Myocyte (in vitro differentiated cells): Measurements from ENCODE around the gene LTF. TPM values are rescaled to one million over a fixed set of nuclear protein-coding genes. Genes with fewer than 3 reads are reported as not detected.

ENCODE experiments used
- DNase-seq: peaks from one replicate; pipeline ENCODE4 v3.0.0-alpha.2; 2012; ENCODE audit warnings: low read depth
- total RNA-seq: library from RNA; depleted of rRNA; stranded (reverse); fragments of >200 nt; gene quantifications from 2 replicates; pipeline ENCODE4 v1.2.3, GENCODE V29; 2014

The LTF gene
- total RNA-seq, 1 donor from 2014 or later, result 2.2 TPM

DNA sequence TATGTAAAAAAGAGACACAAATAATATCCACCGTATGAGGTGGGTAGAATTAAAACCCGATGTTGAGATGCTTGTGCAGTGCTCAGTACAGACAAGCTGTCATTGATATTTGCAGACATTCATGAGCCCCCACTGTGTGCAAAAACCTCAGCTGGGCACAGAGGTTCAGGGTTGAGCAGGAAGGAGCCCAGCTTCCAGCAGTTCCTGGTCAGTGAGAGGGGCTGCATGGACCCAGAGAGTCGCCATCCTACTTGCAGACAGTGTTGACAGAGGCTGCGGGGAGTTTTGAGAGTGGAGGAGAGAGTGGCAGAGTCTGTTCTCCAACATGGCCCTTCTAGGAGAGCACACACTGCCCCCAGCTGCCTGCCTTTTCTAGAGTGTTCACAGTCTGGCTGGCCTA lies 6.1 kb upstream of the LTF start:
- no peak for DNase-seq

DNA sequence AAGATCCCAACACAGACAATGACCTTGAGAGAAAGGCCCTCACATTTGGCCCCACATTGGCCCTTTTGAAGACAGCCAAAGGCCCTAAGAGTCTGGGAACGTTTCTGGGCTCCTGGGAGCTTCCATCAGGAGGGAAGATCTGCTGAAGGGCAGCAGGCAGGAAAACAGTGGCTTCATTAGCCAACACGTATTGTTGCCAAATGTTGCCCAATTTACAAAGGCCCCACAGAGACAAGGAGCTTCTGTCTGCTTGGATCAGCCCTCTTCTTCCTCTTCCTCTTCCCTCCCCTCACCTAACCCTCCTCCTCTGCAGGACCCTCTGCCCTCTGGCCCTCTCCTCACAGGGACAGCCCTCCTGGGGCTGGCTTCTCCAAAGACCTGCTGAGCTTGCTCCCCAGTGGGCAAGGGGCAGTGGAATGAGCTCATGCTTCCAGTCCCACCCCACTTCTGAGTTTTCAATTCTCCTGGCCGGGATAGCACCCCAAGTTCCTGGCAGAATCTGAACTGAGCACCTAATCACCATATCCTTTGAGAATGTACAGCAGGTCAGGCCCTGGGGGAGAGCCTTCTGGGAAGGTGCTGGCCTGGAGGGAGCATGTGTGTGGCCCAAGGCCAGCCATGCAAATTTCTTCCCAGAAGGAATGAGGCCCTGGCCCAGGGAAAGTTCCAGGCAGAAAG lies 5.1 kb upstream of the LTF start:
- no peak for DNase-seq

DNA sequence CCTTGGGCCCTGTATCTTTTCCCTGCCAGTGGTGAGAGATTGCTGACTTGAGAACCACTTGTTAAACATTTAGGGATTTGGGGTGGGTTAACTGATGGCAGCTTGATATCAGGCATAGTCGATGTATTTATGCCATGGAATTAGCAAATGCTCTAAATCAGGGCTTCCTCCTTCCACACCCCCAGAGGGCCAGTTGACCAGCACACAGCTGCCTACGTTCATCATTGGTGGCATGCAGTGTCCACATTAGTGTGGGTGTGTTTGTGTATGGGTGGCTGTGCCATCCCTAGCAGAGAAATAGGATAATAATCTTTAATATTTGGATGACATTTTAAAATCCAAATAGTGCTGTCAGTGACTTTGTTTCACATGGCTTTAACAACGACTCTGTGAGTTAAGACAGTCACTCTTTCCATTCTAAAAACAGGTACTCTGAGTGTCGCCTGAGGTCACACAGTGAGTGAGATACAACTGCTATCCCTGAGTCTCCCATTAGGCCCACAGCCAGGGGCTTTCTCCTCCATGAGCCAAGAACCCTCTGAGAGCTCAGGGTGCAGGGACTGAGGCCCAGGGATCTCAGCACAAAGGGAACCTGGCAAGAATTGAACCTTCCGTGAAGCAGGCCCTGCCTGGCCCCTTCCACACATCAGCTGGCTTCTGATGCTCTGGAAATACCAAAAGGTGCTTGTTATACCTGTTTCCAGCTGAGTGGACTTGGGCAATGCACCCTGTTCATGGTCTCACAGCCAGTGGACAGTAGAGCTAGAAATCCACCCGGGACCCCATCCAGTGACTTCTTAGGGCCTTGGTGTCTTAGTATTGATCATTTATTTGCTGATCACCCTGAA lies 4.3 kb upstream of the LTF start:
- DNase-seq, result peak; percentile 83

DNA sequence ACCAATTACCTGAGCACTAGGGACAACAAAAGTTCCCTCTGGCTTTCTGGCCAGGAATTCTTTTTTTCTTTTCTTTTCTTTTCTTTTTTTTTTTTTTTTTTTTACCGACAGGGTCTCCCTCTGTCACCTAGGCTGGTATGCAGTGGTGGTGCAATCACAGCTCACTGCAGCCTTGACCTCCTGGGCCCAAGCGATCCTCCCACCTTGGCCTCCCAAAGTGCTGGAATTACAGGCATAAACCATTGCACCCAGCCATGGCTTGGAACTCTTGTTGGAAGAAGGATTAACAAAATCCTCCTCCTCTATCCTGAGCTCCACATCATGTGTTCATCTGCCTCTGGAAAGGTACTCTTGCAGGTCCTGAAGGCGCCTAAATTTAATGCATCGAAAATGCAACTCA lies 2.9 kb upstream of the LTF start:
- no peak for DNase-seq

DNA sequence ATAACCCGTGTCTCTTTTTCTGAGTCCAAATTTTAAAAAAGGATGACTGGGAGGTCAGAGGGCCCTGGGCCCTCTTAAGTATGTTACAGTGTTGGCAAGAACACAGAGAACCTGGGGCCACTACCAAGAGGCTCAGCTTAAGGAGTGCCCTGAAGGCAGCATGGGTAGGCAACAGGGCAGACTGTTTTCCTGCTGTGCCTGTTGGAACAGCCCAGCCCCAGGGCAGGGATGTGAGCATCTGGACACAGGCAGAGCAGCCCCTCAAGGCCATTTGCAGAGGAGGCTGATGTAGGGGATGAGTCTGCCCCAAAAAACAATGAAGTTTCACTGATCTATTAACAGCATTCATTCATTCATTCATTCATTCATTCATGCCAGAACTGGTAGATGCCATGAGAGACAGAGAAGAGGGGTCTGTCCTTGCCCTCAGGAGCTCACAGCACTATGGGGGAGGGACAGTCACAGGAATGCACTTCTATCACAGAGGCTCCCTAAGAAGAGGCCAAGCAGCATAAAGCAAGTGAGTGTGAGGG lies 2.2 kb upstream of the LTF start:
- DNase-seq, result no peak

DNA sequence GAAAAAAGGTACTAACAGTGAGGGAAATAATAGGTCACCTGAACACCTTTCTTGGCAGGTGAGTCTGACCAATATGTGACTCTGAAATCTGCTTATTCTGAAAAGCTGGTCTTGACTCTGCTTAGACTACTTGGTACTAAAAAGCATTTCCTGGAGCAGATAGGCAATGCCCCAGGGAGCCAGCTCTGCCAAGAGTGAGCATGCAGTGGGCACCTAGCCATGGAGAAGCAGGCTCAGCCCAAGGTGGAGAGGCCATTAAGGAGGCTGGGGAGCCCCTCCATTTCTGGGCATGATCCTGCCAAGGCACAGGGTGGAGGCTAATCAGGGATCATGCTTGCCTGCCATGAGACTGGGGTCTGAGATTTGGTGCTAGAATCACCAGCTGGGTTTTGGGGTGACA lies 1.6 kb upstream of the LTF start:
- no peak for DNase-seq

DNA sequence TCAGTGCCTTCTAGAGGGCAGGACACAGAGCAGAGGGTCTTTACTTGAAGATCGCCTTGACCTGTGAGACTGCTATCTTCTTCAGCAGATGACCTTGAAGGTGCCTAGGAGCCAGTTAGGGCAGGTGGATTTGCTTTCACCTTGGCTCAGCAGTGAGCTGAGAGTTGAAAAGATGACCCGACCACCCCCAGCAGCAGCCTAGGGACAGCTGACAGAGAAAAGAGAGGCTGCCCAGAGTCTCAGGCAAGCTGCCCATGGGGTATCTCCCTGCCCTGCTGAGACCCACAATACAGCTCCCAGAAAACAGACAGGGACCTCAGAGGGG lies 453 bp upstream of the LTF start:
- DNase-seq, result no peak

DNA sequence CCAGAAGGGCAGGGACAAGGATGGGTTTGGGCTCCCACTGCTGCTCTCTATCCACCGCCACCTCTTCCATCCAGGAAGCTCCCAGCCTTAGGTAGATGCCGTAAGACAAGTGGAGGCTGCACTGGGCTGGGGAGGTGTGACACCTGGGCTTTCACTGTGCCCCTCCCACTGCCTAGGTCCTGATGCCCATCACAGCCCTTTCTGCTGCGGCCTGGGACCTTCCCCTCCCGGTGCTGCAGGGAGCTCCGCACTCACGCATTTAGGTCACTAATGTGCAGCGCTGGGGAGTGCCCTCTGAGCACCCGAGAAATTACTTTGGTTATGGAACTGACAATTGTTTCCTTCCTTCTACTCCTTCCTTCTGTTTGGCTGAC lies 850 bp downstream of the LTF start:
- no peak for DNase-seq

DNA sequence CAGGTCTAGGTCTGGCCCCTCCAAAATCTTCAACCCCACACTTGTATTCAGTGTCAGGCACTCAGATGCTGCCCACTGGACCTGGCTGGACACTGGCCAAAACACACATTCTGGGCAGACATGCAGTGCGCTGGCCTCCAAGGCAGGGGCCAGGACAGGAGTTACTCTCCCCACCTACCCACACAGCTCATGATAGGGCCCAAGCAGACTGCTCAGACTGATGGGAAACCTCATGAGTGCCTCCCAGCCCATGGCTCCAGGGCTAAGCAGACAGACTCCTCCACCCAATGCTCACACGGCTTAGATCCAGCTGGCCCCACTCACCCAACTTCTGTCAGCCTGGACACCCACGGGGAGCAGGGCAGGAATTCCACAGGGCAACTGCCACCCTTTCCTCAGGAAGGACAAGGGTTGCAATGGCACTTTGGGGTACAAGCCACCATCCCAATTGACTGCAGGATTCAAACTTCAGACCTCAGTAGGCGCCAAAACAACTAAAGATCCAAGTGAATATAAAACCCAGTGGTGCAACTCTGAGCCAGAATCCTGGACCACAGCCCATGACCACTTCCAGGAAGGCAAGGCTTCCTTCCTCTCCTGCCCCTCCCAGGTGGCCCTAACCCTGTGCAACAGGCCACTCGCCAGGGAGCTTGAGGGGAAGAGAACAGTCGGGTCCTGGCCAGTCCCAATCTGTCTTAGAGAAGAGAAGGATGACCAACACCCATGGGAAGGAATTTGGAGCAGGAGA lies 1.4 kb downstream of the LTF start:
- DNase-seq, result no peak

DNA sequence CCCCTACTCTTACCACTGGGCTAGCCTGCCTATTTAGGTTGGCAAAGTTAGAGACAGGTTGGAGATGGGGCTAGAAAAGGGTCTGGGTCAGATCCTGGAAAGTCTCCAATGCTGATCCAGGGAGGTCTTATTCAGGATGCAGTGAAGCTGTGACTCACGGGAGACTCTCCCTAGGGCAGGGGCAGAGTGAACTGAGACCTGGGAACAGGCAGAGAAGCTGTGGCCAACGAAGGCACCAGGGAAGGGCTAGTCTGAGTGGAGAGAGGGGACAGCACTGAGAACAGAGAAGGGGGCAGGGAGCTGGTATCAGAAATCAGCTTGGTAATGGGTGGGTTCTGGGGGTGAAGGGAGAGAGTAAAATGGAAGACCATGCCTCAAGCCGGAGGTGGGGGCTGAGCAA lies 2.2 kb downstream of the LTF start:
- DNase-seq, result no peak

DNA sequence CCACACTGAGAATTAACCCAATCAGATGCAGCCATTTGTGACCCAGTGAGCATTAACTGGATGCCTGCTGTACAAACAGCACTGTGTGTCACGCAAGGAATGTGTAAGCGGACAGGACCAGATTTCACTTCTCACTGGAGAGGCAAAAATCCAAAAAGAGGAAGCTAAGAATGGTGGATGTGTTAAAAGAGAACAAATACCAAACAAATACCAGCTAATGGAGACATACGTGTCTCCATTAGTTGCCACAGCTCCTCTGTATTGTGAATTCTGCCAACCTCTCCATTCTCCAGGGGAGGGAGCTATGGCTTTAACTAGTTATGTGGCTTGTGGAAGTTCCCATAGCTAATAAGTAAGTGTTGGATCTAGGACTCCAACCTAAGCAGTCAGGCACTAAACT lies 2.6 kb downstream of the LTF start:
- DNase-seq, result peak; percentile 41

DNA sequence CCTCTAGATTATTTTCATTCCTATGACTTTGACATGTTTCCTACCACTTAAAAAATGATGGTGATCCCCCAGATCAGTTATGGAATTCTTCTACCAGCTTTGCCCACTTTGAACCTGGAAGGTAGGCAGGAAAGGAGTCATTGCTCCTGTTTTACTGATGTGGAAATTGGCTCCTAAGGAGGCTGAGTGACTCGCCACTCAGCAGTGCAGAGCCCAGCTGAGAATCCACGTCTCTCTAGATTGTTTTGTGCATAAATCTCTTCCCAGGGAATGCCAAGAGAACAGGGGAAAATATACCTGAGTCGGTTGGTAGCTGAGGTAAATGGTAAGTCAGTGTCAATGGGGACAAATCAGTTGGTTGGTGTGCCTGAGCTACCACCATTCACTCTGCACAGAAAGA lies 4.7 kb downstream of the LTF start:
- no peak for DNase-seq

DNA sequence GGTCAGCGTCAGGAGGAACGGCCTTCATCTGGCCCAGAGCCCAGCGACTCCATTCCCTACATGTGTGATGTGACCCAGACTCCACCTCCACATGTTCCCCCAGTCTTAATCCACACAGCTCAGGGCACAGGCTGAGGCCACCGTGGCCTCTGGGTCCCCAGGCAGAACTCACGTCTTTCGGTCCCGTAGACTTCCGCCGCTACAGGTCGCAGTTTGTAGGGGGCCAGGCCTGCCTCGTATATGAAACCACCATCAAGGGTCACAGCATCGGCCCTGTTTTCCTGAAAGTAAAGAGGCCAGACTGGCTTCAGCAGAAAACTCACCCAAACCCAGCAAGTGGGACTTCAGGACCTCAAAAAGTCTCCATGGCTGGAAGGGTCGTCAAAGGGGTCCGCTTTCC lies 8.6 kb downstream of the LTF start:
- DNase-seq, result no peak

DNA sequence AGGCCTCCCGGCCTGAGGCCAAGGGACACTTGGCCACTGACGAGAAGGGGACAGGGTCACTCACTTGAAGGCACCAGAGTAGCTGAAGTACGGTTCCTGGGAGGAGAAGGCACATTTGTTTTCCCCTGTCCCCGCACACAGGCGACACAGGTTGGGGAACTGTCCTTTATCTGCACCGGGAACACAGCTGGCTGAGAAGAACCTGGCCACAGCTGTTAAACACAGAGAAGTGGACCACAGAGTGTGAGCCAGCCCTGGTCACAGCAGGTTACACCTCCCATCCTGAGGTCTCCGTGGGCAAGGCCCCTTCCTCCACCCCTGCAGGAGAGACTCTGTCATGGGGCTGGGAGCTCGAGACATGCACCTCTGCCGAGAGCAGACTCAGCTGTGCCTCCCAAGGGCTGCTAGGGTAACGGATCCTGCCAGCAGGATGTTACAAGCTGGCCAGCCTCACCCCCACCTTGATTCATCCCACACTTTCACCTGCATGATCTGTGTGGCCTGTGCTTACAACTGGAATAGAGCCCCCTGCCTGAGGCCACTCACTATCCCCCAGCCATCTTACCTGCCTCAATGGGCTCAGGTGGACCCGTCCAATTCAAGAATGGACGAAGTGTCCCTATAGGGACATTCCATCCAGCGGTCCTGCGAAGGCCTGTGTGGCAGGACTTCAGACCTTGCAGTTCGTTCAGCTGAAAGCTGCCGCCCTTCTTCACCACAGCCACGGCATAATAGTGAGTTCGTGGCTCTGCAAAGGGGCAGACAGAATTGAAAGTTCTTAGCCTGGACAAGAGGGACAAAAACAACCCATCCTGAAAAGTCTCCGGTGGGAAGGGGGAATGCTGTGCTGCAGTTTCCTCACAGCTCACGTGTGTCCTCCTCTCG lies 9.2 kb downstream of the LTF start:
- DNase-seq, result no peak

DNA sequence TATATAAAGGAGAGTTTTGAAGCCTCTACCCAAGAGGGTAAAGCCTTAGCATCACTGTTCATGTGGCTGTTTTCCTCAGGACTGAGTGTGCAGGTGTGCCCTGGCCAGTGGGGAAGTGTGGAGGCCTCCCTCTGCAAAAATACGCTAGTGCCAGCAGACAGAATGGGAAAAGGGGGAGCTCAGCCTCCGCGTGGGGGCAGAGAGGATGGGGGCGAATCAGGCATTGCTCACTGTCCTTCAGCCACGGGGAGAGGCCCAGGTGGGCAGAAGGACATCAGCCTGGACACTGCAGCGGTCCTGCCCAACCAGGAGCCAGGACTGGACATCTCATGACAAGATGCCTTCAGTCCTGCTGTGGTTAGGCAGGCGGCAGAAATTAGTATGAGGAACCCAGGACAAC lies 10.1 kb downstream of the LTF start:
- no peak for DNase-seq

DNA sequence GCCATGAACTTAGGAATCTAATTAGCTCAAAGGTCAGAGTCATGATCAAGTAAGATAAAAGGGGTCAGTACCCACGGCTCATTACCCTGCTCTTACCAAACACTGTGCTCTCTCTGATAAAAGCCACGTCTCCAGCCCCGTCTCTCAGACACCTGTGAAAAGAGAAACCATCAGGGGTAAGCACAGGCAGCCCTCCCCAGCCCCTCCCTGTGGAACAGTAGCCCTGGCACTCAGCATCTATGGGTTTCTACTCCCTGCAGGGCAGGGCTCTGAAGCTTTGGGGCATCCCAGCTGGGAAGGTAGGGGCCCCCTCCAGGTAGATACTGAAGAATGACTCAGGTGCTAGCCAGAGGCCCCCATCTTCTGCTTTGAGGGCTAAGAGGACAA lies 10.5 kb downstream of the LTF start:
- no peak for DNase-seq

DNA sequence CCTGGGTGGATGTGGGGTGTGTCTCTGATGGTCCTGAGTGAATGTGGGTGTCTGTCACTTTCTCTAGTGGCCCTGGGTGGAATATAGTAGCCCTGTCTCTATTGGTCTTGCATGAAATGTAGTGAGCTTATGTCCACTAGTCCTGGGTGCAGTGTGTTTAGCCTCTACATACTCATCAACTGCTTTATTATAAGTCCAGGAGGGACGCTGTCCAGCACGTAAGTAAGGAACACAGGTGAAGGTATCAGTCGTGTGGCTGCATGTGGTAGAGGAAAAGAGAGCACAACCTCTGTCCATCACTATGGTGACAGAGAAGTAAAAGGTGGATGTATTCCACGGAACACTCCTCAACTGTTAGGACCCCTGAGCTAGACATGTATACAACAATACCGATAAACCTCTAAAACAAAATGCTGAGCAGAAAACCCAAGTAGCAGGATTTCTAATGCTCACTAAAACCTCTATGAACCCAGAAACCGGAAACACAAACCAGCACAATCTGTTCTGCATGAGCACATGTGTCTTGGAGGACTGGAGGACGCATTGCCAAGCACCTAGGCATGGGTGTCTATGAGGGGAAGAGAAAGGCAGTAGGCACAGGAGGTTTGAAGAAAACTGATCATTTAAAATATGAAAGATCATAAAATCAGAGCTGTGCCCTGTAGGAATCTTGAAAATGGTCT lies 11.0 kb downstream of the LTF start:
- DNase-seq, result no peak

DNA sequence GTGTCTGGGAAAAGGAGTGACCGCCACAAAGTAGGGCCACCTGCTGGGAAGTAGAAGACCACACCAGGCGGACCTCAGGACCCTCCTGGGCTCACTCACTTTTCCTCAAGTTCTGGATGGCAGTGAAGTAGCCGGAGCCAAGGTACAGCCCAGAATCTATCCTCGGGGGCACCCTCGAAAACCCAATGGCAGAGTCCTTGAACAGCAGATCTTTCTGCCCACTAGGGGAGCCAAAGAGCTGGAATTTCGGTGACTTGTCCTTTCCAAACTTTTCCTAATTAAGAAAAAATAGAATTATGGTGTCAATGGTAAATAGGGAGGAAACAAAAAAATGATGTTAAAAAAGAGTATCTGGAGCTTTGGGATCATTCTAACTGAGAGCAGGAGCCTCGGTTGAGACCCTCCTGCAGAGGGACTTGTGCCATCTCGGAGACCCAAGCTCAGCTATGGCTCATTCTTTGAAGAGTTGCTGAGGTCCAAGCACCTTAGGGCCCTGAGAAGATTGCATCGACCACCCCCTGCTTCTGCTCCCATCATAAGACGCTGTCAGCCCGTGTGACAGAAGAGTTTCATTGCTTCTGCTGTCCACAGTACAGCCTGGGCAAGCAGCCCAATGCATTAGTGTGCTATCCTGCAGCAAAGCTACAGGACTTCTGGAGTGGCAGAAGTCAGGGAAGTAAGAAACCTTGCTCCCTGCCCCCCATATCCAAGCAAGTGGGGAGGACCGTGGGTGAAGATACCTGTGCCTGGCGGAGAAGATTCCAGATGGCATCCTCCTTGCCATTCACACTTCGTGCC lies 14.8 kb downstream of the LTF start:
- DNase-seq, result peak; percentile 32

DNA sequence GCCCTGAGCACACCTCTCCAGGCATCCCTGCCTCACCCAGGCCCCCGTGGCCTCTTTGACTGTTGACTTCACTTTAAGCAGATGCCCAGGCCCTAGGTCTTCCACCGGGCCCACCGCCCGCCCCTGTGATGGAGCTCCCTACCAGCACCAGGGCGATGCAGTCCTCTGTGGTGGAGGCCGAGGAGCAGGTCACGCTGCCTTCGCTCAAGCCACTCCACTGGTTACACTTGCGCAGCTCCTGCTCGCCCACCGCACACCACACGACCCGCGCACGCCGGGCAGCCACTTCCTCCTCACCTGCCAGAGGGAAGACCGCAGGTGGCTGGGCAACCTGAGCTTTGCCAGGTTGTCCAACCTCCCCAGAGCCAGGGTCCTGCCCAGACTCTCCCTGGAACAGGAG lies 16.0 kb downstream of the LTF start:
- DNase-seq, result no peak
